Esophagus muscularis mucosa (tissue), 4 donors: ENCODE data around the gene ZAP70. TPM values are rescaled to one million over a fixed set of nuclear protein-coding genes. Genes with fewer than 3 reads are reported as not detected.

Experiments
- DNase-seq: peaks from one replicate; pipeline ENCODE4 v3.0.0-alpha.2; 2017; ENCODE audit errors: extremely low spot score
- H3K27ac ChIP-seq, 4 donors: fragments of 200-600 bp; sonication (generic); replicated peaks in 1 of 4; 1 replicate in 3 of 4; 2 replicates in 1 of 4; pipeline ENCODE4 v1.5.1; 2016 to 2019; ENCODE audit warnings: mild to moderate bottlenecking in 1 of 4
- H3K27me3 ChIP-seq, 4 donors: fragments of 200-600 bp; sonication (generic); one replicate each; pipeline versions ENCODE4 v1.5.1 to v1.6.0; 2016 to 2019
- H3K36me3 ChIP-seq, 4 donors: fragments of 200-600 bp; sonication (generic); one replicate each; pipeline ENCODE4 v1.5.1; 2016 to 2019
- H3K4me1 ChIP-seq, 4 donors: fragments of 200-600 bp; sonication (generic); one replicate each; pipeline ENCODE4 v1.5.1; 2016 to 2019
- H3K4me3 ChIP-seq, 4 donors: fragments of 200-600 bp; sonication (generic); 1 replicate in 2 of 4; 2 replicates in 2 of 4; pipeline ENCODE4 v1.5.1; 2016 to 2019; ENCODE audit warnings: mild to moderate bottlenecking in 4 of 4, moderate library complexity in 1 of 4
- H3K9me3 ChIP-seq, 4 donors: fragments of 200-600 bp; sonication (generic); 1 replicate in 3 of 4; 2 replicates in 1 of 4; pipeline ENCODE4 v1.5.1; 2016 to 2019
- CTCF ChIP-seq, 3 experiments: fragments of 200-600 bp in 2 of 3; fragments of 450-650 bp in 1 of 3; sonication (generic) in 2 of 3; IDR thresholded peaks; one replicate each; pipeline ENCODE4 v1.5.1; 2017 to 2019; ENCODE audit warnings: antibody characterized with exemption in 3 of 3, mild to moderate bottlenecking in 2 of 3, moderate library complexity in 1 of 3
- EP300 ChIP-seq: sonication (generic); formaldehyde crosslinking; IDR thresholded peaks from one replicate; pipeline ENCODE4 v1.6.1; 2017; ENCODE audit warnings: antibody characterized with exemption
- POLR2A ChIP-seq: fragments of 450-650 bp; IDR thresholded peaks from one replicate; pipeline ENCODE4 v1.6.1; 2017; ENCODE audit warnings: antibody characterized with exemption, moderate library complexity, mild to moderate bottlenecking, low read depth
- POLR2AphosphoS5 ChIP-seq, 2 donors: sonication (generic); formaldehyde crosslinking; IDR thresholded peaks; one replicate each; pipeline ENCODE4 v1.6.1; 2017; ENCODE audit warnings: antibody characterized with exemption in 2 of 2
- WGBS: methylation state at CpG from one replicate; pipeline ENCODE4 v1.1.5; 2018; 5-methylcytosine and 5-hydroxymethylcytosine counted together
- intact Hi-C: fragments of 100-400 bp; cut with DNase I; formaldehyde crosslinking; loops from one replicate; pipeline ENCODE4 v1.15.1; 2023
- total RNA-seq, 4 donors: library from RNA; depleted of rRNA; stranded (reverse); fragments of >200 nt; gene quantifications; one replicate each; pipeline versions ENCODE4 v1.1.0 to v1.2.1, GENCODE V29; 2016

Gene ZAP70
- total RNA-seq, 4 donors from 2014 or later: 1.2 to 3.5 (median 1.8) TPM

- peak; percentile 55 for DNase-seq
- WGBS: 92% methylated on average over 9 of the region's 11 CpGs
- Histone ChIP-seq H3K27me3 (no peaks in the 10 kb centered on the region), H3K4me1 (no peaks in the 10 kb centered on the region), H3K36me3 (no peaks in the 10 kb centered on the region), H3K27ac (no peak overlapping the region), H3K9me3 (no peaks in the 10 kb centered on the region), H3K4me3 (no peak overlapping the region)
- TF ChIP-seq EP300 (no peak), CTCF (IDR thresholded peaks at IDR 0.05) (no peak), POLR2AphosphoS5 (IDR thresholded peaks at IDR 0.05) (no peak), POLR2A (no peak)
- intact Hi-C loops: no loop called here
Observed at GRCh38 chr2:97688062-97688827, 25.1 kb upstream of the ZAP70 start.

GRCh38 chr2:97691166-97691565 is 22.2 kb upstream of the ZAP70 start:
- Histone ChIP-seq H3K27me3 (no peaks in the 10 kb centered on the region), H3K36me3 (no peaks in the 10 kb centered on the region), H3K27ac (no peak overlapping the region), H3K4me1 (no peaks in the 10 kb centered on the region), H3K4me3 (no peak overlapping the region), H3K9me3 (no peaks in the 10 kb centered on the region)
- TF ChIP-seq CTCF (IDR thresholded peaks at IDR 0.05): no peak
- TF ChIP-seq POLR2AphosphoS5 (IDR thresholded peaks at IDR 0.05): no peak
- no peak for TF ChIP-seq POLR2A
- peak; percentile 68 for DNase-seq
- 70% methylated on average over 6 of the region's 6 CpGs for WGBS
- intact Hi-C loops: loop anchor here (10.0 kb wide), 1 partner anchor 46 kb away; the partner anchor contains the start of gene COX5B

- H3K4me3 ChIP-seq: no peak overlapping the region
- H3K36me3 ChIP-seq: no peaks in the 10 kb centered on the region
- no peaks in the 10 kb centered on the region for H3K27me3 ChIP-seq
- no peak overlapping the region for H3K27ac ChIP-seq
- peak; percentile 47 for DNase-seq
- H3K9me3 ChIP-seq: no peaks in the 10 kb centered on the region
- intact Hi-C loops: loop anchor here (10.0 kb wide), 1 partner anchor 49 kb away; the partner anchor contains the start of gene COX5B
- TF ChIP-seq POLR2A: no peak
- TF ChIP-seq EP300: no peak
- TF ChIP-seq POLR2AphosphoS5 (IDR thresholded peaks at IDR 0.05): no peak
- no peak for TF ChIP-seq CTCF (IDR thresholded peaks at IDR 0.05)
- H3K4me1 ChIP-seq: peaks cover 0 to 5% (median 2%) of the 10 kb centered on the region in 4 donors
Observed at GRCh38 chr2:97693476-97693875, 19.9 kb upstream of the ZAP70 start.

GRCh38 chr2:97695744-97696143 is 17.6 kb upstream of the ZAP70 start:
- Histone ChIP-seq H3K27ac (no peak overlapping the region), H3K9me3 (no peaks in the 10 kb centered on the region), H3K36me3 (no peaks in the 10 kb centered on the region), H3K4me1 (peaks cover 0 to 5% (median 2%) of the 10 kb centered on the region in 4 donors), H3K27me3 (no peaks in the 10 kb centered on the region), H3K4me3 (no peak overlapping the region)
- 95% methylated on average over 5 of the region's 5 CpGs for WGBS
- intact Hi-C loops: loop anchor here (2.0 to 10.0 kb wide), 3 partner anchors 31 to 105 kb away; partner anchors contain the start of genes ACTR1B and COX5B
- DNase-seq: peak; percentile 31
- TF ChIP-seq POLR2A (no peak), POLR2AphosphoS5 (IDR thresholded peaks at IDR 0.05) (no peak), CTCF (IDR thresholded peaks at IDR 0.05) (no peak), EP300 (no peak)
